ENCODE data around the gene SH3BP5L.

SH3BP5L gene

DNA sequence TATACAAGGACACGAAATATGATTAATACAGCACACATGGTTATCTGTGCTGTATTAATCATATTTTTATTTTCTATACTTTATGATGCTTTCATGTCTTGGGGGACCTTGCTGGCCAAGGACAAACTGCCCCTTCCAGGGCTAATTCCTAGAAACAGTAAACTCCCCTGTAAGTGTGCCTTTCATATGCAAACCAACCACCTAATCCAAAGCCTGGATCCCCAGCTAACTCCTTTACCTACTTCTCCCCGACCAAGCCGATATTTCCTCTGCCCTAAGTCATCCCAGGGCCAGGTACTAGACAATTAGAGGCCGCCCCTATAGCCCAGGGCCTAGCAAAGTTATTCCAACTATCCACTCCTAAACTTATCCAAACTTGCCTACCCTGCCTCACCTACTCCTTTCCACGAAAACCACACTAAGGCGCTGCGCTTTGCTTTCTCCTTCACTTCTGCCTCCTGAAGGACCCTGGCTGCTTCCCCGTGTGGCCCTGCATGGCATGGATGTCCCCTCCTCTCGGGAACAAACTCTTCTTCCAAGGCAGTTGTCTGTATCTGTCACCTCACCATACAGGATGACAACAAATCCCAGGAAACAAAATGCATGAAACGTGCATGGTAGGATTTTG, 10.2 kb downstream of the SH3BP5L start:
- TF ChIP-seq, protein P1, sequence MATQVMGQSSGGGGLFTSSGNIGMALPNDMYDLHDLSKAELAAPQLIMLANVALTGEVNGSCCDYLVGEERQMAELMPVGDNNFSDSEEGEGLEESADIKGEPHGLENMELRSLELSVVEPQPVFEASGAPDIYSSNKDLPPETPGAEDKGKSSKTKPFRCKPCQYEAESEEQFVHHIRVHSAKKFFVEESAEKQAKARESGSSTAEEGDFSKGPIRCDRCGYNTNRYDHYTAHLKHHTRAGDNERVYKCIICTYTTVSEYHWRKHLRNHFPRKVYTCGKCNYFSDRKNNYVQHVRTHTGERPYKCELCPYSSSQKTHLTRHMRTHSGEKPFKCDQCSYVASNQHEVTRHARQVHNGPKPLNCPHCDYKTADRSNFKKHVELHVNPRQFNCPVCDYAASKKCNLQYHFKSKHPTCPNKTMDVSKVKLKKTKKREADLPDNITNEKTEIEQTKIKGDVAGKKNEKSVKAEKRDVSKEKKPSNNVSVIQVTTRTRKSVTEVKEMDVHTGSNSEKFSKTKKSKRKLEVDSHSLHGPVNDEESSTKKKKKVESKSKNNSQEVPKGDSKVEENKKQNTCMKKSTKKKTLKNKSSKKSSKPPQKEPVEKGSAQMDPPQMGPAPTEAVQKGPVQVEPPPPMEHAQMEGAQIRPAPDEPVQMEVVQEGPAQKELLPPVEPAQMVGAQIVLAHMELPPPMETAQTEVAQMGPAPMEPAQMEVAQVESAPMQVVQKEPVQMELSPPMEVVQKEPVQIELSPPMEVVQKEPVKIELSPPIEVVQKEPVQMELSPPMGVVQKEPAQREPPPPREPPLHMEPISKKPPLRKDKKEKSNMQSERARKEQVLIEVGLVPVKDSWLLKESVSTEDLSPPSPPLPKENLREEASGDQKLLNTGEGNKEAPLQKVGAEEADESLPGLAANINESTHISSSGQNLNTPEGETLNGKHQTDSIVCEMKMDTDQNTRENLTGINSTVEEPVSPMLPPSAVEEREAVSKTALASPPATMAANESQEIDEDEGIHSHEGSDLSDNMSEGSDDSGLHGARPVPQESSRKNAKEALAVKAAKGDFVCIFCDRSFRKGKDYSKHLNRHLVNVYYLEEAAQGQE (IDR thresholded peaks at IDR 0.05; ENCODE audit: insufficient read depth in 1 of 2, low read depth in 2 of 2, low read length in 2 of 2): no peak
- TF ChIP-seq FOXP2 (optimal IDR thresholded peaks at IDR 0.05; ENCODE audit: borderline replicate concordance, extremely low read depth, extremely low read length, insufficient read depth): no peak
- no peak for TF ChIP-seq POLR2AphosphoS5 (IDR thresholded peaks at IDR 0.05; ENCODE audit: low read depth, low read length)
- TF ChIP-seq TAF1 (IDR thresholded peaks at IDR 0.05; ENCODE audit: borderline replicate concordance, insufficient read depth, low read length): no peak
- no peak for TF ChIP-seq SIN3A (IDR thresholded peaks at IDR 0.05; ENCODE audit: borderline replicate concordance, insufficient read depth, low read length)

- TF ChIP-seq POLR2AphosphoS5 (IDR thresholded peaks at IDR 0.05; ENCODE audit: low read depth, low read length) (no peak), TAF1 (IDR thresholded peaks at IDR 0.05; ENCODE audit: borderline replicate concordance, insufficient read depth, low read length) (no peak), SIN3A (IDR thresholded peaks at IDR 0.05; ENCODE audit: borderline replicate concordance, insufficient read depth, low read length) (no peak), FOXP2 (optimal IDR thresholded peaks at IDR 0.05; ENCODE audit: borderline replicate concordance, extremely low read depth, extremely low read length, insufficient read depth) (no peak)
- TF ChIP-seq, protein P1 (IDR thresholded peaks at IDR 0.05; ENCODE audit: insufficient read depth in 1 of 2, low read depth in 2 of 2, low read length in 2 of 2): no peak
Measured at GRCh38 chr1:248814351-248814750, 11.4 kb downstream of the SH3BP5L start.

- TF ChIP-seq POLR2AphosphoS5 (IDR thresholded peaks at IDR 0.05; ENCODE audit: low read depth, low read length): no peak
- no peak for TF ChIP-seq TAF1 (IDR thresholded peaks at IDR 0.05; ENCODE audit: borderline replicate concordance, insufficient read depth, low read length)
- TF ChIP-seq, protein P1 (IDR thresholded peaks at IDR 0.05; ENCODE audit: insufficient read depth in 1 of 2, low read depth in 2 of 2, low read length in 2 of 2): no peak
Measured at GRCh38 chr1:248813546-248813945, 12.2 kb downstream of the SH3BP5L start.

DNA sequence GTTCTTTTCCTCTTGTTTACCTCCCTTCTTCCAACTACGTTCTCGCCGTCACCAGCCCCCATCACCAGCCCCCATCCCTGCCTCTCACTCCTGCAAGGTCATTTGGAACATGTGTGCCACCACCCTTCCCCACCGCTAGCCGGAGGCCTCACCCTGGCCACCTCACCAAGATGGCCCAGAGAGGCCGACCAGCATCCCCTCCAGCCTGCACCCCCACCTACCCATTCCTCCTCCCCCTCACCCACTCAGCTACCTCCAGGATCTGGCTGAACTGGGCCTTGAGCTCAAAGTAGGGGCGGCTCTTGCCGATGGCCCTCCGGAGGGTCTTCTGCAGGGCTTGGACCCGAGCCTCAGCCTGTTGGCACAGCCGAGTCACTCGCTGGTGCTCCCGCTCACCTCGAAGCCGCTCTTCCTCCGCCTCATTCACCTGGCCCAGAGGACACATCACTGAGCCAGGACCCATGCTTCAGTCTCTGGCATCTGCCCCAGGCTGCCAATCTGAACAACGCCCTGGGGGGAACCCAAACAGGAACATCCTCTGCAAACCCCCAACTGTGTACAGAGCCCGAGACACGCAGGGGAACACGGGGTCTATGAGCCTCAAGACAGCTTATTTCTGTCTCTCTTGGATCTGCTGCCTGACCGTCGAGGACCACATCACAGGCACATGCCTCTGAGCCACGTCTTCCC, 12.8 kb downstream of the SH3BP5L start:
- TF ChIP-seq, protein P1 (IDR thresholded peaks at IDR 0.05; ENCODE audit: insufficient read depth in 1 of 2, low read depth in 2 of 2, low read length in 2 of 2): no peak
